ENCODE measurements around the gene ZMAT5.

DNA sequence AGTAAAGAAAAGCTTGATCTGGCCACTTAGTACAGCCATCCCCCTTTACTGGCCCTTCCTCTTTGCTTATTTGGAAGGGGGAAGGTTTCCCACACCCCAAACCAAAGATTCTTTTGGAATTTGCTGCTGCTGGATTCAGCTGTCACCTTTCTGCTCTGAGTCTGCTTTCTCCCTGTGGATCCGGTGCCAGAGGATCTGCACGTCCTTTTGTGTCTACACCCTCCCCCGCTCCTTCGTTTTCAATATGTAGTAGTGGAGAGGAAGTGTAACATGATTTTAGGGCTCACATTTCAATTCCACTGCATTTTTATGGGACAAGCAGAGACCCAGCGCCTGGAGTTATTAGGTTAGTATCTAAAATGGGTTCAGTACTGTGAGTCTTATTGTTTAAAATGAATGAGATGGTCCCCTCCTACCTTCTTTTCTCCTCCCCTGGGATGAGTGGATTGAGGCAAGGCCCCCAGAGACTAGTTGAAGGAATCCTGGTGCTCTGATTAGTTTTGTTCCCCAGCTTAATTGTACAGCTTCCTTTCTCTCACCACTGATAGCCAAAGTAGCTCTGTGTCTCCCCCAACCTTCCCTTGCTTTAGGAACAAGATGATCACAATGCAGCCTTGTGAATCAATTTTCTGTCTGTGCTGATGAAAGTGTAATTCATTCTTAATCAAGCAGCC, 77.5 kb downstream of the ZMAT5 start:
- no peak for TF ChIP-seq POLR2A (IDR thresholded peaks at IDR 0.05; ENCODE audit: borderline replicate concordance, extremely low read depth, insufficient read depth, insufficient read length)
- TF ChIP-seq ZNF274 (IDR thresholded peaks at IDR 0.05; ENCODE audit: low read depth, low read length): no peak
- TF ChIP-seq RAD21 (IDR thresholded peaks at IDR 0.05; ENCODE audit: low read depth): no peak
- no peak for TF ChIP-seq CTCF (IDR thresholded peaks at IDR 0.05 in 2 of 3, conservative IDR thresholded peaks at IDR 0.05 in 1 of 3; ENCODE audit: borderline replicate concordance in 1 of 3, insufficient read depth in 1 of 3, low read depth in 2 of 3, low read length in 2 of 3)
- TF ChIP-seq ELF1 (IDR thresholded peaks at IDR 0.05; ENCODE audit: borderline replicate concordance, low read depth): no peak
- TF ChIP-seq, protein P1, sequence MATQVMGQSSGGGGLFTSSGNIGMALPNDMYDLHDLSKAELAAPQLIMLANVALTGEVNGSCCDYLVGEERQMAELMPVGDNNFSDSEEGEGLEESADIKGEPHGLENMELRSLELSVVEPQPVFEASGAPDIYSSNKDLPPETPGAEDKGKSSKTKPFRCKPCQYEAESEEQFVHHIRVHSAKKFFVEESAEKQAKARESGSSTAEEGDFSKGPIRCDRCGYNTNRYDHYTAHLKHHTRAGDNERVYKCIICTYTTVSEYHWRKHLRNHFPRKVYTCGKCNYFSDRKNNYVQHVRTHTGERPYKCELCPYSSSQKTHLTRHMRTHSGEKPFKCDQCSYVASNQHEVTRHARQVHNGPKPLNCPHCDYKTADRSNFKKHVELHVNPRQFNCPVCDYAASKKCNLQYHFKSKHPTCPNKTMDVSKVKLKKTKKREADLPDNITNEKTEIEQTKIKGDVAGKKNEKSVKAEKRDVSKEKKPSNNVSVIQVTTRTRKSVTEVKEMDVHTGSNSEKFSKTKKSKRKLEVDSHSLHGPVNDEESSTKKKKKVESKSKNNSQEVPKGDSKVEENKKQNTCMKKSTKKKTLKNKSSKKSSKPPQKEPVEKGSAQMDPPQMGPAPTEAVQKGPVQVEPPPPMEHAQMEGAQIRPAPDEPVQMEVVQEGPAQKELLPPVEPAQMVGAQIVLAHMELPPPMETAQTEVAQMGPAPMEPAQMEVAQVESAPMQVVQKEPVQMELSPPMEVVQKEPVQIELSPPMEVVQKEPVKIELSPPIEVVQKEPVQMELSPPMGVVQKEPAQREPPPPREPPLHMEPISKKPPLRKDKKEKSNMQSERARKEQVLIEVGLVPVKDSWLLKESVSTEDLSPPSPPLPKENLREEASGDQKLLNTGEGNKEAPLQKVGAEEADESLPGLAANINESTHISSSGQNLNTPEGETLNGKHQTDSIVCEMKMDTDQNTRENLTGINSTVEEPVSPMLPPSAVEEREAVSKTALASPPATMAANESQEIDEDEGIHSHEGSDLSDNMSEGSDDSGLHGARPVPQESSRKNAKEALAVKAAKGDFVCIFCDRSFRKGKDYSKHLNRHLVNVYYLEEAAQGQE (IDR thresholded peaks at IDR 0.05; ENCODE audit: low read depth): no peak
- TF ChIP-seq, protein P2, sequence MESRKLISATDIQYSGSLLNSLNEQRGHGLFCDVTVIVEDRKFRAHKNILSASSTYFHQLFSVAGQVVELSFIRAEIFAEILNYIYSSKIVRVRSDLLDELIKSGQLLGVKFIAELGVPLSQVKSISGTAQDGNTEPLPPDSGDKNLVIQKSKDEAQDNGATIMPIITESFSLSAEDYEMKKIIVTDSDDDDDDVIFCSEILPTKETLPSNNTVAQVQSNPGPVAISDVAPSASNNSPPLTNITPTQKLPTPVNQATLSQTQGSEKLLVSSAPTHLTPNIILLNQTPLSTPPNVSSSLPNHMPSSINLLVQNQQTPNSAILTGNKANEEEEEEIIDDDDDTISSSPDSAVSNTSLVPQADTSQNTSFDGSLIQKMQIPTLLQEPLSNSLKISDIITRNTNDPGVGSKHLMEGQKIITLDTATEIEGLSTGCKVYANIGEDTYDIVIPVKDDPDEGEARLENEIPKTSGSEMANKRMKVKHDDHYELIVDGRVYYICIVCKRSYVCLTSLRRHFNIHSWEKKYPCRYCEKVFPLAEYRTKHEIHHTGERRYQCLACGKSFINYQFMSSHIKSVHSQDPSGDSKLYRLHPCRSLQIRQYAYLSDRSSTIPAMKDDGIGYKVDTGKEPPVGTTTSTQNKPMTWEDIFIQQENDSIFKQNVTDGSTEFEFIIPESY (IDR thresholded peaks at IDR 0.05; ENCODE audit: extremely low read depth, insufficient replicate concordance, low read length): no peak
- no peak for TF ChIP-seq EZH2phosphoT487 (IDR thresholded peaks at IDR 0.05; ENCODE audit: borderline replicate concordance)
- no peak for TF ChIP-seq CBX3 (IDR thresholded peaks at IDR 0.05; ENCODE audit: low read depth)
- no peak for TF ChIP-seq SIN3A (IDR thresholded peaks at IDR 0.05; ENCODE audit: low read depth)
